GM18951 (cell line): ENCODE measurements around the gene OTOL1.

Experiments used
- POLR2A ChIP-seq: IDR thresholded peaks from 4 replicates; pipeline ENCODE4 v1.6.1; 2011; ENCODE audit warnings: mild to moderate bottlenecking; ENCODE audit not compliant: insufficient read length, insufficient read depth; ENCODE audit errors: extremely low read depth
- in situ Hi-C: fragments of 300-500 bp; cut with MboI; formaldehyde crosslinking; loops from one replicate; pipeline ENCODE4 v1.12.0; 2022; ENCODE audit warnings: low sequenced_read_pairs, mixed read lengths, inconsistent platforms; ENCODE audit not compliant: unreplicated experiment

The OTOL1 gene

GRCh38 chr3:161498259-161498921, 1.8 kb downstream of the OTOL1 start:
- no peak for TF ChIP-seq POLR2A
- in situ Hi-C loops, result no loop called here

- TF ChIP-seq POLR2A, result no peak
- in situ Hi-C loops, result no loop called here
Measured at GRCh38 chr3:161500068-161500796, 3.6 kb downstream of the OTOL1 start.

- in situ Hi-C loops, result no loop called here
- no peak for TF ChIP-seq POLR2A
Measured at GRCh38 chr3:161503271-161503670, 6.7 kb downstream of the OTOL1 start.

- in situ Hi-C loops, result no loop called here
- no peak for TF ChIP-seq POLR2A
Measured at GRCh38 chr3:161508852-161509477, 12.4 kb downstream of the OTOL1 start.

- in situ Hi-C loops, result no loop called here
Measured at GRCh38 chr3:161510510-161511260, 14.1 kb downstream of the OTOL1 start.

DNA sequence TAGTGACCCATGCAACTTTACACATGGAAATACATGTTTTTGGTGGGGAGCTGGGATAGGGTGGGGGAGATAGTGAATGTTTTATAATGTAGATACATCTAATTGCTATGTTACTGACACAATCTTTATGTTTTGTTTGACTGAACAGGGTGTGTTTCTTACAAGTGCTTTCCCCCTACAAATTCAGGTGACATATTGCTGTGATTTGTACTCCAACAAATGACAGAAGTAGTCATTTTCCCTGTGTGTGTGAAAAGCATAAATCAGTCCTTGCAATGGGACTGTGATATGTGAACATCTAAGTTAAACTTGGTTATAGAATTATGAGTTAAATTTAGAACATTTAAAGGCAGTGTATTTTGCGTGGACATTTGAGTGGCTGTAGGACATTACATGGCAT, 27.3 kb downstream of the OTOL1 start:
- no peak for TF ChIP-seq POLR2A
- in situ Hi-C loops, result no loop called here

More at GRCh38 chr3:161510510-161511260, 14.1 kb downstream of the OTOL1 start:
- TF ChIP-seq POLR2A, result no peak

GRCh38 chr3:161531930-161532329, 35.3 kb downstream of the OTOL1 start:
- in situ Hi-C loops, result no loop called here
- no peak for TF ChIP-seq POLR2A

DNA sequence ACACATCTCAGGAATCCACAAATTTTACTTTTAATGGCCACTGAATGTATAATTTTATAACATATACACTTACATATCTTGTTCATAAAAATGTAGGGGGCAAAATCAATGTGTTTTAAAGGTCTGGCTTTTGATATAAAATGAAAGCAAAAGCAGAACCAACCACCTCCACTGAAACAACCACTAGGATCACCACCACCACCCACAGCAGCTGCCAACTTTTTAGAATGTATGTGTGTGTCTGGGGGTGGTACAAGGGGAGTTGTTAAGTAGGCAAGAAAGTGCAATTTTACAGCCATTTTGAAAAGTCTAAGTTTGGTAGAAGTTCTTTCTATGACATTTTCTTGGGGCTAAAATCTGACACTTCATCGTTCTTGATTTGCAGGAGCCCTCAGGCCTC, 44.0 kb downstream of the OTOL1 start:
- in situ Hi-C loops, result no loop called here
- TF ChIP-seq POLR2A, result no peak

- in situ Hi-C loops, result no loop called here
Measured at GRCh38 chr3:161545824-161546223, 49.2 kb downstream of the OTOL1 start.

GRCh38 chr3:161548301-161548700, 51.7 kb downstream of the OTOL1 start:
- TF ChIP-seq POLR2A, result no peak
- in situ Hi-C loops, result no loop called here

More at GRCh38 chr3:161545824-161546223, 49.2 kb downstream of the OTOL1 start:
- no peak for TF ChIP-seq POLR2A

DNA sequence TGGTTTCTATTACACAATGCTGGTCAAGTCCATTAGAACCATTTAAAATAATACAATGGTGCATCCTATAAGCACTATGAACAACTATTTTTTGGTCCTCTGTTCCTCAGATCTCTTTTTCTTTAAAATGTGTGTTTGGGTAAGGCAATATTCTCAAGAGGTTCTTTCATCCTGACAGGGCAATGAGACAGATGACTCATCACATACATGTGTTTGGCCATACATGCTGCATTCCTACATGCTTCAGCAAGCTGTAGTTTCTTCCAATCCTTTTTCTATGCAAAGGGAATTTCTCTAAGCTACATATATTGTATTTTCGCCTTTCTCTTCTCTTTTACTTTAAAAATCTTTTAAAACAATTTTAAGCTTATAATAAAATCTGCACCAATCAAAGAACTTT, 52.7 kb downstream of the OTOL1 start:
- in situ Hi-C loops, result no loop called here
- TF ChIP-seq POLR2A, result no peak

- TF ChIP-seq POLR2A, result no peak
- in situ Hi-C loops, result loop anchor here (25.0 kb wide), 1 partner anchor 312 kb away; no protein-coding TSS in a partner anchor
Measured at GRCh38 chr3:161550491-161551195, 54.0 kb downstream of the OTOL1 start.
